Stimulated activated CD8-positive, alpha-beta memory T cell treated with anti-CD3 and anti-CD28 coated beads, Interleukin-12 subunit alpha, Interleukin-12 subunit beta, amount 100 ng/mL, for 1 hour (primary cell): ENCODE data around the gene DECR2.
A peak's percentile ranks its signal among the peaks of the same experiment; 100 is the strongest.
"Not testable (repeated sequence)": the region's sequence is repeated elsewhere in the genome, so short reads cannot be mapped to it uniquely, and the experiment has no call there.

Experiments
- DNase-seq: peaks from one replicate; pipeline ENCODE4 v3.0.0-alpha.2; 2020; ENCODE audit warnings: low read depth

The DECR2 gene, protein sequence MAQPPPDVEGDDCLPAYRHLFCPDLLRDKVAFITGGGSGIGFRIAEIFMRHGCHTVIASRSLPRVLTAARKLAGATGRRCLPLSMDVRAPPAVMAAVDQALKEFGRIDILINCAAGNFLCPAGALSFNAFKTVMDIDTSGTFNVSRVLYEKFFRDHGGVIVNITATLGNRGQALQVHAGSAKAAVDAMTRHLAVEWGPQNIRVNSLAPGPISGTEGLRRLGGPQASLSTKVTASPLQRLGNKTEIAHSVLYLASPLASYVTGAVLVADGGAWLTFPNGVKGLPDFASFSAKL

DNA sequence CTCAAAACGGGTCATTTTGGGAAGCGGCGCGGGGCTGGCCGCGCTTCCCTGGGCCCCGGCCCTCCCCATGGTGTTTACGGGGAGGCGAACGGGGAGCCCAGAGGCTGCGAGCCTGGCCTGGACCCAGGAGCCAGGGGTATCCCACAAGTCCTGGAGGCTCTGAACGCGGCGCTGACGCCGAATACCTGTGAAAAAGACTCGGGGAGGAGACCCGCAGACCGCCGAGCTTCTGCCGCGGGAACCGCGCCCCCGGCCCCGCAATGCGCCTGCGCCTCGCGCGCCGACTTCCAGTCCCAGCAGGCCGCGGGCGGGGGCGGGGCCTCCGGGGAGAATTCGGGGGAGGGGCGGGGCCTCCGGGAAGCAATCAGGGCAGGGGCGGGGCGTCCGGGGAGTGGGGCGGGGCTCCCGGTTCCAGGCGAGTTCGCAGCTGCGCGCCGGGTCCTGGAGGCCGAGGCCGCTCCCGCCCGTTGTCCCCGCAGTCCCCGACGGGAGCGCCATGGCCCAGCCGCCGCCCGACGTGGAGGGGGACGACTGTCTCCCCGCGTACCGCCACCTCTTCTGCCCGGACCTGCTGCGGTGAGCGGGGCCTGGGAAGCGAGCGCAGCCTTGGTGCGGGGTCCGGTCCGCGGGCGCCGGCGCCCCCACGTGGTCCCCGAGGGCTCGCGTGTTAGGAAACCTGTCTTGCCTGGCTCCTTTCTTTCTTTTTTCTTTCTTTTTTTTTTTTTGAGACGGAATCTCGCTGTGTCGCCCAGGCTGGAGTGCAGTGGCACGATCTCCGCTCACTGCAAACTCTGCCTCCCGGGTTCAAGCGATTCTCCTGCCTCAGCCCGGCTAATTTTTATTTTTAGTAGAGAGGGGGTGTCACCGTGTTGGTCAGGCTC is at the start of gene DECR2:
DECR2 (plus strand) TSS at position 418 of the 881 bp plus-strand sequence; CDS start at position 497, 79 bp downstream.
- peak; percentile 97 for DNase-seq

DNA sequence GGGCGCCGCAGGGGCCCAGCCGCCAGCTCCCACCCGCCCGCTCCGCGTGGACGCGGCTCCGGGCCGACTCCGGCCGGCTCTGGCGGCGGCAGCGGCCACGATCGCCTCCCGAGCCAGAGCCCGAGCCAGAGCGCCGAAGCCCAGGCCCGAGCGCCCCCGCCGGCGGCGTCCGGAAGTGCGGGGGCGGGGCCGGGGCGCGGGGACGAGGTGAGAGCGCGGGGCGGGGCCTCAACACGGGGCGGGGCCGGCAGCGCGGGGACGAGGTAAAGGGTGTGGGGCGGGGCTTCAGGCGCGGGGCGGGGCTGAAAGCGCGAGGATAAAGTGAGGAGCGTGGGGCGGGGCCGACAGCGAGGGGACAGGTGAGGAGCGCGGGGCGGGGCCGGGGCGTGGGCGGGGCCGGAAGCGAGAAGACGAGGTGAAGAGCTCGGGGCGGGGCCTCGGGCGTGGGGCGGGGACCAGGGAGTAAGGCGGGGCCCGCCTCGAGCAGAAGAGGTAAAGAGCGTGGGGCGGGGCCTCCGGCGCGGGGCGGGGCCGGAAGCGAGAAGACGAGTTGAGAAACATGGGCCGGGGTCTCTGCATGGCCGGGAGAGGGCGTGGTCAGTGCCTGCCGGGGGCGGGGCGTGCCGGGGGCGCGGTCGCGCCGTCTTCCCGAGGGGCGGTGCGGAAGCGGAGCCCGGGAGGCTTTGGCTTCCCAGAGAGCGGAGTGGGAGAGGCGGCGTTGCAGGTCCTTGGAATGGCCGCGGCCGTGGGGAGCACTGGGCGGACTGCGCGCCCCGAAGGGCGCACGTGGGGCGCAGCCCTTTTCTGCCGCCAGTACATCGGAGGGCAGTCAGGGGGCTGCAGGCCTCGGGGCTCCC is 48.9 kb upstream of the DECR2 start, which contains the start of gene AXIN1:
AXIN1 (minus strand) TSS at position 177 of the 857 bp plus-strand sequence. CDS start 5,698 bp downstream, outside the sequence.
- peak; percentile 100 for DNase-seq

DNA sequence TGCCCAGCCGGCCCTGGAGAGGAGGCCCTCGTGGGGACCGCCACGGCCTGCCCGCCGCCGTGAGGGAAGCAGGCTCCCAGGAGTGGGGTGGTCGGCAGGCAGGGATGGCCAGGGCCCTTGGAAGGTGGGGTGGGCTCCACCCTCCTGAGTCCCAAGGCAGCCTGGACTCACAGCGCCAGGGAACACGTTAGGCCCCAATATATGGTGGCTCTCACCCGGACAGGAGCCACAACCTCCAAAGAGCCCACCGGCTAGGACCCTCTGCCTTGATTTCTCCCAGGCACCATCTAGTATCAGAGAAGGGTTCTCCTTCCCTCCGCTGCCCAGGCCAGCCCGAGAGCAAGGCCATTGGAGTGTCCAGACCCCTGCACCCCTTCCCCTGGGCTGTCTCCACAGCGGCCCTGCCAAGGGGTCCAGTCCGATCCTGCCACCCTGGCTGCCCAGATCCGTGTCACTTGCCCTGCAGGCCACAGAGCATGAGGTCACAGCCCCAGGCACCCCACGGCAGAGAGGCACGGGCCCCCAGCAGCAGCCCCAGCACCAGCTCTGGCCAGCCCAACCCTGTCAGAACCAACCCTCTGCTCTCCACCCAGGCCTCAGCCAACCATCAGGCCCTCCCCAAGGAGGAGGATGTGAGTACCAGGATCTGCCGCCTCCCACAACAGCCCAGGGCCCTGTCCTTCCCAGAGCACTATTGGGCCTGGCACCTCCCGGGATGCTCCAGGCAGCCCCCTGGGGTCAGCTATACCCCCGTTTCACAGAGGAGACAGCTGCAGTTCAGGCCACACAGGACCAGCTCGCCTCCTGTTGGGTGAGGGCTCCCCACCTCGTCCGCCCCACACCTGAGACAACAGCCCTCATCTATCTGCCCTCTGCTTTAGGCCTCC is 48.0 kb upstream of the DECR2 start:
- DNase-seq, result no peak

DNA sequence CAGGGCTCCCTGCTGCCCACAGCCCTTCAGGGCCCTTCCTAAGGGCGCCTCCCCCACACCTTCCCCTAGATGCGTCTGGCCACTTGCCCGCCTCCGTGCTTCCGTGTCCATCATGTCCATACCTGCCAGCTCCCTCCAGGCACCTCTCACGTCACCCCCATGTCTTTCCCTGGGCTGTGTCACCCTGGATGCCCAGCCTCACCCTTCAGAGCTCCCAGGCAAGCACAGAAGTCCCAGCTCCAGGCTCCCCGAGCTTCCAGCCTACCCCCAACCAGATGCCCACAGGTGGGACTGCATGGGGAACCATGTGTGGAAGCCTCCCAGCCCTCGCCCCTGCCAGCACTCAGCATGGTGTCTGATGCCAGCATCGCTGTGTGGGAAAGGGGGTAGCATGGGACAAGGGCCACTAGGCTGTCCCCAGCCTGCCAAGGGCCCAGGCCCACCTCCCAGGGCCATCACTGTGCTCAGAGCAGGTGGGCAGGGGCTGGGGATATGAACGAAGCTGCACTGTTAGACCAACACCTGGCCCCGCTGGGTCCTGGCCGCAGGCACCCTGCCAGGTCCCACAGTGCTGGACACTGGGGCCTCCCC is 47.3 kb upstream of the DECR2 start:
- DNase-seq, result no peak

DNA sequence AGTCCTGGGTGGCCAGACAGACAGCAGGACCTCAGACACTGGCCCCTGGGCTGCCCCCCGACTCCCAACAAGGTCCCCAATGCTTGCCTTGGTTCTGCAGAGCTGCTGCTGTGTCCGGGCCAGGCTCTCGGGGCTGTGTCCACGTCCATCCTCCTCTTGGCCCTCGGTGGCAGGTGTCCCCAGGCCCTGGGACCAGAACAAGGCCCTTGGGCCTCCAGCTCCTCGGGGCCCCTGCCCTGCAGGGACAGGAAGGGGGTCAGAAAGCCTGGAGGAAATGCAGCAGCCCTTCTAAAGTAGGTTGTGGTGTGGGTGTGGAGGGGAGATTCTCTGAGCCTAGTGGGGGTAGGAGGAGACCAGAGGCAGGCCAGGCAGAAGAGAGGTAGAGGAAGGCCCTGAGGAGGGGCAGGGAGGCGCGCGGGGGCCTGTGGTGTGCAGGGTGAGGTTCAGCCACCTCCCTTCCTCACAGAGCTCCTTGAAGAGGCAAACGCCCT is 46.7 kb upstream of the DECR2 start:
- DNase-seq, result peak; percentile 35

DNA sequence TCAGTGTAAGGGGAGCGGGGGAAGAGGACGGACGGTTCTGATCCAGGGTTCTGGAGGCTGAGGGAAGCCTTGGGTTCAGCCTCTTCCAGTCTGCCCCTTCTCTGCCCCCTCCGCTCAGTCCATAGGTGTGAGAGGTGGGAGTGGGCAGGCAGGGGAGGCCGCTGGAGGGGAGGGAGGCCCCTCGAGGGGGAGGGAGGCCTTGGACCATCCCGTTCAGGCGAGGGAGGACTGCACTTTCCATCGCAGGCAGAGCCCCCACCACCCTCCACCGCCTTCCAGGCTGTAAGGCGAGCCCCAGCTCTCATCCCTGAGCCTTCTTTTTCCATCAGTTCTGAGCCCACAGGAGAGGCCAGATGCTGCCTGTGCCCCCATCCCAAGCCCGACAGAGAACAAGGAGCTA is 44.9 kb upstream of the DECR2 start:
- DNase-seq, result no peak

DNA sequence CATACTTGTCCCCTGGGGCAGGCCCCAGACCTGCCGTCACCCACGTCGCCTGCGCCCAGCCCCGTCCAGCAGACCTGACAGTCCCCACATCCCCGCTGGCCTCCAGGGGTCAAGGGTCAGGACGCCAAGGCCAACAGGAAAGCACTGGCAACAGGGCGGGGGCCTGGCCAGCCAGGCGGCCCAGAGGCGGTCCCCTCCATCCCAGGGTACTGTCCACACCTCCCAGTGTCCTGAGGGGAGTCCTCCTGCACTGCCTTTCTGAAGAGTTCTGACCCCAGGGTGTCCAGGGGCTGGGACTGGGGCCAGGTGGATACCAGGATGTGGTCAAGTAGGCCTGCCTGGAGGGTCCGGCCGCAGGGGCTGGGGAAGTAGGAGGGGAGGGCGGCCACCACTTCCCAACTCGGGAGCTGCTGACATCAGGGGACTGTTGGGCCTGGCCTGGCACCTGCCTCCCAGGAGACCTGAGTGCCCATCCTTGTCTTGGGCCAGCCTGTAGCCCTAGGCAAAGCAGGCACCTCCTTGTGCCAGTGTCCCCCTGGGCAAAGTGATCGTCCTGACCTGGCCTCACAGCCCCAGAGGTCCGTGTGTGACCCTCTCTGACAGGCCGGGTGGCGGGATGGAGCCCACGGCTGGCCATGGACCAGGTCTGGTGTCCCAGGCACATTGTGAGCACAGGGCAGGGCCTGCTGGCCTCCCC is 42.5 kb upstream of the DECR2 start:
- no peak for DNase-seq

DNA sequence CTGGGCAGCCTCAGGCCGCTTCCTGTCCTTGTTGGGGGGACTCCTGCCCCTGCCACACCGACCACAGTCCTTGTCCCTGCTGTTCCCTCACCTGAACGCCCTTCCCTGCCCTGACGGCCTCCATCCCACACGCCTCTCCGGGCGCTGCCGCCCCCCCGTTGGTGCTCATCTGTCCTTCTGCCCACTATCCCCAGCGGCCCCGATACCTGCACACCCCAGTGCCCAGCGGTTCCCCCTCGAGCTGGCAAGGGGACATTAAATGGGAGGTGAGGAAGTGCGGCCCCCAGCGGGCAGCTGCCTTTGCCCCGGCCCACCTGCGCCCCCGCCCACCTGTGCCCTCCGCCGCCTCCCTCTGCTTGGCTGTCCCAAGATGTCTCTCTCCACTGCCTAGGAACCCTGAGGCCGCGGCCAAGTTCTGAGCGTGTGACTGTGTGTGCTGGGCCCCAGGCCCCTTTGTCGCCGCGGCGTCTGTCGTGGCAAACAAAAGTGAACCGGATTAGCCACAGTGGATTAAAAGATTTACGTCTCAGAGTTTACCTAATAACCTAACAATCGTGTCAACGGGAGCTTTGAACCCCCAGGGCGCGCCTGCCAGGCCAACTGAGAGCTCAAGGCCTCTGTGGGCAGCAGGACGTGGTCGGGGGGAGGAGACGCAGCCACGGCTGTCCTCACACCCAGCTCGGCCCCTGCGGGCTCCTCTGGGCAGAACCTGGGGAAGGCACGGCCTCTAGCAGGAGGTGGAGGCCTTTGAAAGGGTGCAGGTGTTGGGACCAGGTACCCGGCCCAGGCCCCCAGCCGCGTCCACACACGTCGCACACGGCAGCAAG is 41.6 kb upstream of the DECR2 start:
- DNase-seq, result no peak

DNA sequence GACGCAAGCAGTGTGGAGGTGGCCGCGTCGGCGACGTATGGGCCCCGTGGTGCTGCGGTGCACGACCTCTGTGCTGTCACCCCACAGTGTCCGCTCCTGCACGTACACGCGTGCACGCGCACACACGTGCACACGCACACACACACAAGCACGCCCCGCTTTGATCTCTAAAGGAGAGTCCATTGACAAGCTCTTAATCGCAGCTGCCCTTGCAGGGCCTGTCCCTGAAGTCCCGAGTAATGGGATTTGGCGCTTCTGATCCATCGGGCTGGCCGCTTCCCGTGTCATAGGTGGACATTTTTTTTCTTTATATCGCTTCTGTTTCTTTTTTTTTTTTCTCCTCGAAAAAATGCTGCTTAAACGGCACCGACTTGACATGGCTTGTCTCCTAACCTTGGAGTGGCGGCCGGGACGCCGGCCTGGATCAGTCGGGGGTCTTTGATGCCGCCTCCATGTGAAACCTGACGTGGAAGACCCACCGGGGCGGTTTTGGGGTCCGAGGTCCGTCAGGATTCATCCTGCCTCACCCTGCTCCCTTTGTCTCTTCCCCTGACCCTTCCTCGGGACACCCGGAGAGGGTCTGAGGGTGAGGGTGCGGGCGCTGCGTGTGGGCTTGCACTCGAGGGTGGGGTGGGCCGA is 40.9 kb upstream of the DECR2 start:
- DNase-seq, result no peak

DNA sequence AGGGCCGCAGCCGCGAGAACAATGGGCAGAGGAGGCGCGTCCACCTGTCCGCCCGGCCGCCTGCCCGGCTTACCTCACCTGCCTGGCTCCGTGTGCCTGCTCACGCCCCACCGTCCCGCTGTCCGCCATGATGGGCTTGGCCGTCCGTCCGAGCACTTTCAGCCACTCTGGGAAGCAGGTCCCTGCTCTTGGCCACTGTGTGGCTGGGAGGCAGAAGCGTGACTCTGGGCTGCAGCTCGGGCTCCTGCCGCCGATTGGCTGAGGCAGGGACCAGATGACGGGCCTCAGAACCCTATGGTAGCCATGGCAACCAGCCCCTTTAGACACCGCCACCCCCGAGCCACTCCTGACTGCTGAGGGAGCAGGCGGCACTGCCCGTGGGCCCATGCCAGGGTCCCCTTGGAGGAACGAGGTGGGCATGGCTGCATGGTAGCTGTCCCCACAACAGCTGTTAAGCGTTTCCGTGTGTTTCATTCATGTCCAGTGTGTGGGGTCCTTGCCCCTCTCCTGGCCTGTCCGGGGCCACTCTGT is 40.3 kb upstream of the DECR2 start:
- no peak for DNase-seq

DNA sequence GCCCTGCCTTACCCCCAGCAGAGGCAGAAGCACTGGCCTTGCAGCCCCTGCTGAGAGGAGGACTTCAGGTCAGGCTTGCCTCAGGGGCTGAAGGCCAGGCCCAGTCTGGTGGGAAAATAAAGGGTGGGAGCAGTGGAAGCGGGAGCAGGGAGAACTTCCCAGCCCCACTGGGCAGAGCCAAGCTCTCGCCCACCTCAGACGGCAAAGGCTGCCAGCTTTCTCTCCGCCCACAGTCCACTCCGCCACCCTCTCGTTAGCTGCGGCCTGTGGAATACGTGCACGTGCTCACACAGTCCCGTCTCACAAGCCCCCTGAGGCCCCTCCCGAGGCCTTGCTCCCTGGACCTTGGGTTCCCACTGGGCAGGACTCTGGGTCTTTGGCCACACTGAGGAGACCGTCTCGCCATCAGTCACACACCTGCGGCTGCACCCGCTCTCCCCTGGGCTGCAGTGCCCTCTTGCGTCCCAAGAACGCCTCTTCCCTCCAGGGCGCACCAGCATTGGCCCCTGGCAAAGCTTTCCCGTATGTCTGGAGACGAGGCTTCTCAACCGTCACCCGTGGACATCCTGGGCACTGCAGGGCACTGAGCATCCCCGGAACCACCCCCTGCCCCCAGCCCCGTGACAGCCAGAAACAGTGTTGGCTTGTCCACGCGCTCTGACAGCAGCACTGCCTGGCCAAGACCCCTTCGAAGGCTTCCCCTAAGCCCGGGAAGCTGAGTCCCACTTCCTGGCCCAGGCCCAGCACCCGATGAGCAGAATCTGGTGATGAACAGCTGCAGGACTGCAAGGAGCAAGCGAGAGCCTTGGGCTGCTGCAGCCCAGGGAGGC is 39.6 kb upstream of the DECR2 start:
- peak; percentile 53 for DNase-seq

DNA sequence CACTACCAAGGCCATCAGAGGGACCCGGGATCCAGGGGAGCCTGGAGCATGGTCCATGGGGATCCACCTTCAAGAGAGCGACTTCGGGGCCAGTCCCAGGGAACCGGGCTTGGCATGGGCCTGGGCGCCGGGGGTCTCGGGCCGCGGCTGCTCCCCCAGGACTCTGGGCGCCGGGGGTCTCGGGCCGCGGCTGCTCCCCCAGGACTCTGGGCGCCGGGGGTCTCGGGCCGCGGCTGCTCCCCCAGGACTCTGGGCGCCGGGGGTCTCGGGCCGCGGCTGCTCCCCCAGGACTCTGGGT is 39.0 kb upstream of the DECR2 start:
- DNase-seq, result not testable (repeated sequence)

DNA sequence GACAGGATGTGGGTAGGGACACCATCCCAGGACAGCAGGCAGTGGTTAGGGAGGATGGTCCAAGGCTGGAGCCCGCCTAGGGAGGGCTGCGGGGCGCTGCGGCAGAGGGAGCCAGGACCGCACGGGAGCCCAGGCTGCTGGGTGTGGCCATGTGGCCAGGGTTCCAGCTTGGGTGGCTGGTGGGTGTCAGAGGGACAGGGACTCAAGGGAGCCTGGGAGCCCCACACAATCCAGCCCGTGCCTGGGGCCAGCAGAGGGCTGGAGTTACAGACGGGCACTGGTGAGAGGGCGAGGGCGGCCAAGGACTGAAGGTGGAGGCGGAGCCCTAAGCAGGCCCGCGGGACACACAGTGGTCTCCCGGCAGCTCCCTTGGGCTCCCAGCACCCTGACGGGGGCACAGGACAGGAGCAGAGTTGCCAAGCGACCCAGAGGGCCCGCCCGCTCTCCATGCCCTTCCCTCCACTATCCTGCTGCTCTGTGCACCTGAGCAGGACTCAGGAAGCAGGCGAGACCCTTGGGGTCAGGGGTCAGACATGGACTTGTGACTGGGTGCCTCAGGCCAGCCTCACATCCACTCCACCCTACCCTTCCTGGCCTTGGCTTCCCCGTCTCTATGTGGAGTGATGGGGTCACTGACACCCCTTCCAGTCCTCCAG is 38.4 kb upstream of the DECR2 start:
- no peak for DNase-seq

DNA sequence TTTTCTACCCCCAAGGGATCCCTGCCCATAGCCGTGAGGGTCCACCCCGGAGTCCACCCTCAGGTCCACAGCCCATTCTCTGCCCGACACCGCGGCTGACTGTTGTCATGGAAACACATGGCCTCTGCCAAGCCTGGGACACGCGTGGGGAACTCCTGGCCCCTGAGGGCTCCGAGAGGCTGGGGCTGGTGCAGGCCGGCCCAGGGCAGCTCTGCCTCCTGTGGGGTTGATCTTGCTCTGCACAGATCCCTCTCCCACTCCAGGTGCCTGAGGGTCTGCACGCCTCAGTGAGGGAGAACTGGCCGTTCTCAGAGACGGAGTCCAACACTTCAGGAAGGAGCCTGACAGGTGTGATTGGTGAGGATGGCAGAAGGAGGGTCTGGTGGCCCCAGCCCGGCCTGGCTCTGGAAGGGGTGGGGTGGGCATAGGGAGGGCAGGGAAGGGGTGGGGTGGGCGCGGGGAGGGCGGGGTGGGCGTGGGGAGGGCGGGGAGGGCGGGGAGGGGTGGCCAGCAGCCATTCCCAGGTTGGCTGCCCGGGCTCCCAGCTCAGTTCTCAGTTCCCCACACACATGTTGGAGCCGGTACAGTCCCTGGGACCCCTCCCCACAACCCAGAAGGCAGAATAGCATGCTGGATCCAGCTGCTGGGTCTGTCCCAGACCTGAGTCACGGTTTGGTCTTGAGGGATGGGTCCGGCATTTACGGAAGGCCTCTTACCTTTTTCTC is 37.8 kb upstream of the DECR2 start:
- no peak for DNase-seq

DNA sequence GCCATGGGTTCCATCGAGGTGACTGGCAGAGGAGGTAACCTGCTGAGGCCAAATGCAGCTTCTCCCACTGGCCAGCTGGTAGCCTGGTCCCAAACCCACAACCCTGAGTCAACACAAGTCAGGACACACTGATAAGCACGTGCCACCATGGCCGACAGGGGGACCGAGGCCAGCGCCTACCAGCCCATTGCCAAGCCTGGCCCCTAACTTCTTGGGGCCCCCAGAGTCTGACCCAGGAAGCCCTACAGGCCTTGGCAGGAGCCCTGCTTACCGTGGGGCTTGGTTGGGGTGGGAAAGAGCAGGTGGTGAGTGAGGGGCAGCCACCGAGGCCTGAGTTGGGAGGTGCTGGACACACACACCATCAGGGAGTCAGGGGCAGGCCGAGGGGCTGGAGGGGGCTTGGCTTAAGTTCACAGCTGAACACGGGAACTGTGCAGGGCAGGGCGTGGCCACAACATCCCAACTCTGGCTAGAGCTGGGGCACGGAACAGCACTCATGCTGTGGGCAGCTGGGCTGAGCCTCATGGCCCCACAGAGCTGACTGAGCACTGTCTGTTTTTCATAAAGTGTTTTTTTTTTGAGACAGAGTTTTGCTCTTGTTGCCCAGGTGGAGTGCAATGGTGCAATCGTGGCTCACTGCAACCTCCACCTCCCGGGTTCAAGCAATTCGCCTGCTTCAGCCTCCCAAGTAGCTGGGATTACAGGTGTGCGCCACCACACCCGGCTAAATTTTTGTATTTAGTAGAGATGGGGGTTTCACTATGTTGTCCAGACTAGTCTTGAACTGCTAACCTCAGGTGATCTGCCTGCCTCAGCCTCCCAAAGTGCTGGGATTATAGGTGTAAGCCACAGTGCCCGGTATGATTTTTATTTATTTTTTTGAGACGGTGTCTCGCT is 36.8 kb upstream of the DECR2 start:
- DNase-seq, result no peak
